OCI-LY3 (cell line): Measurements from ENCODE around the gene FRS3.

Experiments
- EZH2phosphoT487 ChIP-seq: fragments of 200-600 bp; shearing (Covaris generic); IDR thresholded peaks from 2 replicates; pipeline ENCODE4 v1.6.1; 2018; ENCODE audit warnings: antibody characterized with exemption, mixed run types, low read depth
- TF ChIP-seq, protein P1 (sequence below): fragments of 200-600, 300-600 bp; sonication (generic); IDR thresholded peaks from 2 replicates; pipeline ENCODE4 v1.5.1; 2014; ENCODE audit warnings: antibody characterized with exemption, low read length, low read depth

DNA sequence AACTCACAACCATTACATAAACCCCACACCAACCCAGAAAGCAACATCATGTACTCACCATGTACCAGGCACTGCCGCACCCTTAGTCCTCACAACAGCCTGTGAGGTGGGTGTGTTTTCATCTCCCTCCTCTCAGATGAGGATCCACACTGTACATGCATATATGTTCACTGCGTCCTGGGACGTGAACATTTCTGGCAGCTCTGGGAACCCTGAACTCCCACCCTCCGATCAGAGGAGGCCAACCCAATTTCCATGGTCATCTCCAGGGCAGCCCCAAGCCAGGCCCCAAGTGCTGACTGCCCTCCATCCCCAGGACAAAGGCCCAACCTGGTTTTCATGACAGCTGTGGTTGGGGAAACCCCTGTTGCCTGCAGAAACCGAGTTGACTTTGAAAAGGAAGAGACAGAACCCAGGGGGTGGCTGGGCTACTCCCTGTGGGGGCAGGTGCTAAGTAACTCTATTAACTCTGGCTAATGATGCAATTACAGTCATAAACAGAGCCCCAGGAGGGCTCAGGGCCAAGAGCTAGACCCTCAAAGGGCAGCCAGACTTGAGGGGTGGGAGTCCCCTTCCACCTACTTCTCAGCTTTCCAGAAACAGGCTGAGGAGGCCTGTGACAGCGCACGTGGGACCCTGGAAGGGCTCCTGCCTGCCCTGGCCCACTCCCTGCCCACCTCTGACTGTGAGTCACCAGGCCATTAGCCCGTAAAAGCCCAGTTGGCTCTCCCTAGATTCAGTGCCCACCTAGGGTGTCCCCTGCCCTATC is 46.9 kb downstream of the FRS3 start:
- TF ChIP-seq, protein P1, sequence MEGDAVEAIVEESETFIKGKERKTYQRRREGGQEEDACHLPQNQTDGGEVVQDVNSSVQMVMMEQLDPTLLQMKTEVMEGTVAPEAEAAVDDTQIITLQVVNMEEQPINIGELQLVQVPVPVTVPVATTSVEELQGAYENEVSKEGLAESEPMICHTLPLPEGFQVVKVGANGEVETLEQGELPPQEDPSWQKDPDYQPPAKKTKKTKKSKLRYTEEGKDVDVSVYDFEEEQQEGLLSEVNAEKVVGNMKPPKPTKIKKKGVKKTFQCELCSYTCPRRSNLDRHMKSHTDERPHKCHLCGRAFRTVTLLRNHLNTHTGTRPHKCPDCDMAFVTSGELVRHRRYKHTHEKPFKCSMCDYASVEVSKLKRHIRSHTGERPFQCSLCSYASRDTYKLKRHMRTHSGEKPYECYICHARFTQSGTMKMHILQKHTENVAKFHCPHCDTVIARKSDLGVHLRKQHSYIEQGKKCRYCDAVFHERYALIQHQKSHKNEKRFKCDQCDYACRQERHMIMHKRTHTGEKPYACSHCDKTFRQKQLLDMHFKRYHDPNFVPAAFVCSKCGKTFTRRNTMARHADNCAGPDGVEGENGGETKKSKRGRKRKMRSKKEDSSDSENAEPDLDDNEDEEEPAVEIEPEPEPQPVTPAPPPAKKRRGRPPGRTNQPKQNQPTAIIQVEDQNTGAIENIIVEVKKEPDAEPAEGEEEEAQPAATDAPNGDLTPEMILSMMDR: no peak
- TF ChIP-seq EZH2phosphoT487: no peak
